ENCODE results near the gene LONRF2. TPM values are rescaled to one million over a fixed set of nuclear protein-coding genes. Genes with fewer than 3 reads are reported as not detected.

Gene LONRF2
- total RNA-seq, 1 experiment from 2014 or later, result 0.33 TPM

DNA sequence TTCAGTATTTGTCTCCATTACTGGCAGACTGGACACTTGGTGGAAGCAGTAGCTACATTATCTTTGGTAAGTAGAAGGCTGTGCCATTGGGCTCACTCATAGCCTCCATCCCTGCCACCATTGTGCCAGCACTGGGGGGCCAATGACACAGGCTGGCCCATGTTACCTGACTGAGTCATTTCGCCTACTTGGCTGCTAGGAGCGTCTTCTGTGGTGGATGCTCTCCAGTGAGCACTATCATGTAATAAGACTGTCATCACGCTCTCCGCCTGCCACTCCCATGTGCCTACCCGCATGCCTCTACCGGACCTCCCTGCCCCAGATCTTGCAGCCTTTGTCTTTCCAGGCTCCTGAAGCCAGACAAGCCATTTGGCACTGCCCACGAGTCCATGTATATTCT, 56.2 kb downstream of the LONRF2 start (continued):
- TF ChIP-seq NFE2L1 (CRISPR knock-in tag; IDR thresholded peaks at IDR 0.05), result no peak
- no peak for TF ChIP-seq TCF7 (CRISPR knock-in tag; IDR thresholded peaks at IDR 0.05; ENCODE audit: low read depth)

DNA sequence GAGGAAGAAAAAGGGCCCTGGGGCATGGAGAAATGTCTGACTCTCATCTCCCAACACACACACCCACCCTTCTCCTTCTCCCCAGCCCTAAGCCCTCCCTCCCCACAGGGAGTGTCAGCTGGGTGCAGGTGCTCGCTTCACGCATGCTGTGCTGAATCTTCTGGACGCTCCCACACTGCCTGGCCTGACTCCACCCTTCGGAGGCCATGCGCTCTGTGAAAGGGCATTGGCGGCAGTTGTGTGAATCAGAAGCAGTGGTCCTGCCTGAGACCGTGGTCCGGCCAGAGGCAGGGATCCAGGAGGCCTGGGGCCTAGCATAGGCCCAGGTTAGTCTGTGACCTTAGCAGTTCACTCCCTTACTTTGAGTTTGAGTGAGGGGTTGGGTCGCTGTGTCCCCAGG, 57.1 kb downstream of the LONRF2 start:
- Mint-ChIP-seq H3K27me3 (ENCODE audit: low read depth) (no peaks in the 10 kb centered on the region), H3K4me3 (no peak overlapping the region), H3K27ac (no peak overlapping the region), H3K36me3 (no peaks in the 10 kb centered on the region), H3K9me3 (no peaks in the 10 kb centered on the region; the same call in 1 of the 2 replicates), H3K4me1 (peaks cover 12% of the 10 kb centered on the region)
- TF ChIP-seq, protein P1, sequence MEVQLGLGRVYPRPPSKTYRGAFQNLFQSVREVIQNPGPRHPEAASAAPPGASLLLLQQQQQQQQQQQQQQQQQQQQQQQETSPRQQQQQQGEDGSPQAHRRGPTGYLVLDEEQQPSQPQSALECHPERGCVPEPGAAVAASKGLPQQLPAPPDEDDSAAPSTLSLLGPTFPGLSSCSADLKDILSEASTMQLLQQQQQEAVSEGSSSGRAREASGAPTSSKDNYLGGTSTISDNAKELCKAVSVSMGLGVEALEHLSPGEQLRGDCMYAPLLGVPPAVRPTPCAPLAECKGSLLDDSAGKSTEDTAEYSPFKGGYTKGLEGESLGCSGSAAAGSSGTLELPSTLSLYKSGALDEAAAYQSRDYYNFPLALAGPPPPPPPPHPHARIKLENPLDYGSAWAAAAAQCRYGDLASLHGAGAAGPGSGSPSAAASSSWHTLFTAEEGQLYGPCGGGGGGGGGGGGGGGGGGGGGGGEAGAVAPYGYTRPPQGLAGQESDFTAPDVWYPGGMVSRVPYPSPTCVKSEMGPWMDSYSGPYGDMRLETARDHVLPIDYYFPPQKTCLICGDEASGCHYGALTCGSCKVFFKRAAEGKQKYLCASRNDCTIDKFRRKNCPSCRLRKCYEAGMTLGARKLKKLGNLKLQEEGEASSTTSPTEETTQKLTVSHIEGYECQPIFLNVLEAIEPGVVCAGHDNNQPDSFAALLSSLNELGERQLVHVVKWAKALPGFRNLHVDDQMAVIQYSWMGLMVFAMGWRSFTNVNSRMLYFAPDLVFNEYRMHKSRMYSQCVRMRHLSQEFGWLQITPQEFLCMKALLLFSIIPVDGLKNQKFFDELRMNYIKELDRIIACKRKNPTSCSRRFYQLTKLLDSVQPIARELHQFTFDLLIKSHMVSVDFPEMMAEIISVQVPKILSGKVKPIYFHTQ (CRISPR knock-in tag; IDR thresholded peaks at IDR 0.05), result no peak
- TF ChIP-seq, protein P2, sequence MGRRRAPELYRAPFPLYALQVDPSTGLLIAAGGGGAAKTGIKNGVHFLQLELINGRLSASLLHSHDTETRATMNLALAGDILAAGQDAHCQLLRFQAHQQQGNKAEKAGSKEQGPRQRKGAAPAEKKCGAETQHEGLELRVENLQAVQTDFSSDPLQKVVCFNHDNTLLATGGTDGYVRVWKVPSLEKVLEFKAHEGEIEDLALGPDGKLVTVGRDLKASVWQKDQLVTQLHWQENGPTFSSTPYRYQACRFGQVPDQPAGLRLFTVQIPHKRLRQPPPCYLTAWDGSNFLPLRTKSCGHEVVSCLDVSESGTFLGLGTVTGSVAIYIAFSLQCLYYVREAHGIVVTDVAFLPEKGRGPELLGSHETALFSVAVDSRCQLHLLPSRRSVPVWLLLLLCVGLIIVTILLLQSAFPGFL (CRISPR knock-in tag; IDR thresholded peaks at IDR 0.05; ENCODE audit: borderline replicate concordance), result no peak
- TF ChIP-seq CBFB (CRISPR knock-in tag; IDR thresholded peaks at IDR 0.05; ENCODE audit: low read depth) (no peak), NR3C1 (CRISPR knock-in tag; conservative IDR thresholded peaks at IDR 0.05; ENCODE audit: low read depth) (no peak), MXD4 (CRISPR knock-in tag; IDR thresholded peaks at IDR 0.05; ENCODE audit: borderline replicate concordance) (no peak)
- TF ChIP-seq, protein P3, sequence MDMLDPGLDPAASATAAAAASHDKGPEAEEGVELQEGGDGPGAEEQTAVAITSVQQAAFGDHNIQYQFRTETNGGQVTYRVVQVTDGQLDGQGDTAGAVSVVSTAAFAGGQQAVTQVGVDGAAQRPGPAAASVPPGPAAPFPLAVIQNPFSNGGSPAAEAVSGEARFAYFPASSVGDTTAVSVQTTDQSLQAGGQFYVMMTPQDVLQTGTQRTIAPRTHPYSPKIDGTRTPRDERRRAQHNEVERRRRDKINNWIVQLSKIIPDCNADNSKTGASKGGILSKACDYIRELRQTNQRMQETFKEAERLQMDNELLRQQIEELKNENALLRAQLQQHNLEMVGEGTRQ (CRISPR knock-in tag; IDR thresholded peaks at IDR 0.05), result no peak
- TF ChIP-seq, protein P4, sequence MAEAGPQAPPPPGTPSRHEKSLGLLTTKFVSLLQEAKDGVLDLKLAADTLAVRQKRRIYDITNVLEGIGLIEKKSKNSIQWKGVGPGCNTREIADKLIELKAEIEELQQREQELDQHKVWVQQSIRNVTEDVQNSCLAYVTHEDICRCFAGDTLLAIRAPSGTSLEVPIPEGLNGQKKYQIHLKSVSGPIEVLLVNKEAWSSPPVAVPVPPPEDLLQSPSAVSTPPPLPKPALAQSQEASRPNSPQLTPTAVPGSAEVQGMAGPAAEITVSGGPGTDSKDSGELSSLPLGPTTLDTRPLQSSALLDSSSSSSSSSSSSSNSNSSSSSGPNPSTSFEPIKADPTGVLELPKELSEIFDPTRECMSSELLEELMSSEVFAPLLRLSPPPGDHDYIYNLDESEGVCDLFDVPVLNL (CRISPR knock-in tag; IDR thresholded peaks at IDR 0.05; ENCODE audit: borderline replicate concordance, low read depth), result no peak
- DNase-seq (ENCODE audit: low spot score) (no peak), ATAC-seq (no peak)
- ChIA-PET CTCF (interaction anchor here (8.4 kb wide), 1 partner anchor 121 kb away, joined by 433 read pairs; no protein-coding TSS in a partner anchor), POLR2A (no interaction called here)

DNA sequence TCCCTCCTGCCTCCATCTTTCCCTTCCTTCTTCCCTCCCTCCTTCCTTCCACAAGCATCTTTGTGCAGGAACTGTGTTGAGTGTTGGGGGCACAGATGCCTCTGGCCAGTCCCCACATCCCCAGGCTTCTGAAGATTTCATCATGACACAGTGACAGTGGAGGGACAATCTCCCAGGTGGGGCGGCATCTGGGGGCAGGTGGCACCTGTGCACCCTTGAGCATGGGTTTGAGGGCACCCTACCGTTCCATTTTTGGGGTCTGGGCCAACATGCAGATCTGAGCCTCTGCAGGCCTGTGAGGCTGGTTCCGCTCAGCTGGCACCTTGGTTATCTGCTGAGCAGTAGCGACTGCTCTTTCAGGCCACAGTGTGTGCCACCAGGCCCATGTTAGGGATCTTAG, 57.6 kb downstream of the LONRF2 start:
- TF ChIP-seq NFATC4 (CRISPR knock-in tag; IDR thresholded peaks at IDR 0.05), result no peak
- no peak for TF ChIP-seq TCF7 (CRISPR knock-in tag; IDR thresholded peaks at IDR 0.05; ENCODE audit: low read depth)
- TF ChIP-seq, protein P5, sequence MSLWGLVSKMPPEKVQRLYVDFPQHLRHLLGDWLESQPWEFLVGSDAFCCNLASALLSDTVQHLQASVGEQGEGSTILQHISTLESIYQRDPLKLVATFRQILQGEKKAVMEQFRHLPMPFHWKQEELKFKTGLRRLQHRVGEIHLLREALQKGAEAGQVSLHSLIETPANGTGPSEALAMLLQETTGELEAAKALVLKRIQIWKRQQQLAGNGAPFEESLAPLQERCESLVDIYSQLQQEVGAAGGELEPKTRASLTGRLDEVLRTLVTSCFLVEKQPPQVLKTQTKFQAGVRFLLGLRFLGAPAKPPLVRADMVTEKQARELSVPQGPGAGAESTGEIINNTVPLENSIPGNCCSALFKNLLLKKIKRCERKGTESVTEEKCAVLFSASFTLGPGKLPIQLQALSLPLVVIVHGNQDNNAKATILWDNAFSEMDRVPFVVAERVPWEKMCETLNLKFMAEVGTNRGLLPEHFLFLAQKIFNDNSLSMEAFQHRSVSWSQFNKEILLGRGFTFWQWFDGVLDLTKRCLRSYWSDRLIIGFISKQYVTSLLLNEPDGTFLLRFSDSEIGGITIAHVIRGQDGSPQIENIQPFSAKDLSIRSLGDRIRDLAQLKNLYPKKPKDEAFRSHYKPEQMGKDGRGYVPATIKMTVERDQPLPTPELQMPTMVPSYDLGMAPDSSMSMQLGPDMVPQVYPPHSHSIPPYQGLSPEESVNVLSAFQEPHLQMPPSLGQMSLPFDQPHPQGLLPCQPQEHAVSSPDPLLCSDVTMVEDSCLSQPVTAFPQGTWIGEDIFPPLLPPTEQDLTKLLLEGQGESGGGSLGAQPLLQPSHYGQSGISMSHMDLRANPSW (CRISPR knock-in tag; conservative IDR thresholded peaks at IDR 0.05; ENCODE audit: low read depth), result no peak
- POLR2A ChIA-PET, result no interaction called here
- Mint-ChIP-seq H3K4me3 (no peak overlapping the region), H3K27me3 (ENCODE audit: low read depth) (no peaks in the 10 kb centered on the region), H3K27ac (no peak overlapping the region), H3K4me1 (peaks cover 12% of the 10 kb centered on the region), H3K9me3 (no peaks in the 10 kb centered on the region; the same call in 1 of the 2 replicates), H3K36me3 (no peaks in the 10 kb centered on the region)
- CTCF ChIA-PET, result interaction anchor here (2.7 to 8.4 kb wide), 2 partner anchors 112 to 121 kb away, joined by 28 to 433 read pairs; no protein-coding TSS in a partner anchor
- DNase-seq (ENCODE audit: low spot score), result no peak
- ATAC-seq, result no peak

All from WTC11 (cell line).